CD1c-positive myeloid dendritic cell (primary cell): ENCODE data around the gene FOXC2.

Source experiments
- DNase-seq: peaks from one replicate; pipeline ENCODE4 v3.0.0-alpha.2; 2016; ENCODE audit errors: extremely low spot score

The FOXC2 gene

GRCh38 chr16:86533076-86533475 is 33.6 kb upstream of the FOXC2 start:
- DNase-seq: no peak

DNA sequence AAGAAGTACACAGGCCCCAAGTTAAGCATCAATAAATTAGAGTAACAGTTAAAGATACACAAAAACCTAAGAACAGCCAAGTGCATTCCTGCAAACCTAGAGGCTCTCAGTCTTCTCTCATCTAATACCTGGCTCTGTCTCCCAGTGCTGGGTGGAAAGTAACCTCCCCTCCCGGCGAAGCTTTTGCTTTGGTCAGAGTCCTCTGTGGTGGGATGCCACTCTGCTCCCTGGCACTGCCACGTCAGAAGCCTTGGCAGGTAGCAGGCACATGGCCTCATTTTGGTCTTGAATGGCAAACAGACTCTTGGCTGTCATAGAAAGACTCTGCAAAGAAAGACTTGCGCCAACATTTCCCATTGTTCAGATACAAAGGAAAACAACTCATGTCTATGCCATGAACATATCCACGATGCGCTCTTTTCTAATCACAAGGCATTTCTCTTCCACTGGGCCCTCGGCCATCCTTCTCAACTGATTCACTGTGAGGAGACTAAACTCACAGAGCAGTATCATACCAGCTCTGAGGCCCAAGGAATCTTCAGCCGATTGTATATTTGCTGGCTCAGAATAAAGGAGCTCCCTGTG is 32.8 kb upstream of the FOXC2 start:
- DNase-seq: no peak

DNA sequence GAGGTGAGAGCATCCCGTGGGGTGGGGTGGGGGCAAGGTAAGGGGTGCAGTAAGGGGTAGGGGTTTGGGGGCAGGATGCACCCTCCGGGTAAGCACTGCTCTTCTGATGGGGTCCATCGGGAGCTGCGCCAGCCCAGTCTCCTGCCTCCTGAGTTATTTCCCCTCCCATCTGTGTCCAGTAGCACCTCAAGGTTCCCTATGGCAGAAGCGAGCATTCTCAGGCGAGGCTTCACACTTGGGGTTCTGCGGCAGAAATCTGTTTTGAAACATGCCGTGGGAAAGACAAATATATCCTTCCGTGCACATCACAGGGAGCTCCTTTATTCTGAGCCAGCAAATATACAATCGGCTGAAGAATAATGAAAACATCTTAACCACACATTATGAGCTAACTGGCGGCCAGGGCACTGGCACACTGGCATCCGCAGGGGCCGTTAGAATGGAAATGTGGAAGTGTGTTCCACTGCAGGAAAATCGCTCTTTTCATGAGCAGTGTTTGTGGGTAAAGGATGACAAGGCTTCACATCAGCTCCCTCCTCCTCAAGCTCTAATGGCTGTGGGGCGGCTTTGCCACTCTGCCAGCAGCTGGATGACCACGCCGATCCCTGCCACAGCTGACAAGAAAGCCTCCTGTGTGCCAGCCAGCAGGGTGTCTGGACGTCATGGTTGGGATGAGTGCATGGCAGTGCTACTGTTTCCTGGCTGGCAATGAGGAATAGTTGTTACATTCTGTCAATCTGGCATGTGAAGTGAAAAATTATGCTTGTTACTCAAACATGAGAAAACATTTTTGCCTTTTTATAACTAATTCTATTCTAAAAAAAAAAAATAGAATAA is 31.6 kb upstream of the FOXC2 start:
- DNase-seq: no peak

GRCh38 chr16:86536621-86537020 is 30.0 kb upstream of the FOXC2 start:
- DNase-seq: no peak

- no peak for DNase-seq
Observed at GRCh38 chr16:86537486-86537885, 29.1 kb upstream of the FOXC2 start.

DNA sequence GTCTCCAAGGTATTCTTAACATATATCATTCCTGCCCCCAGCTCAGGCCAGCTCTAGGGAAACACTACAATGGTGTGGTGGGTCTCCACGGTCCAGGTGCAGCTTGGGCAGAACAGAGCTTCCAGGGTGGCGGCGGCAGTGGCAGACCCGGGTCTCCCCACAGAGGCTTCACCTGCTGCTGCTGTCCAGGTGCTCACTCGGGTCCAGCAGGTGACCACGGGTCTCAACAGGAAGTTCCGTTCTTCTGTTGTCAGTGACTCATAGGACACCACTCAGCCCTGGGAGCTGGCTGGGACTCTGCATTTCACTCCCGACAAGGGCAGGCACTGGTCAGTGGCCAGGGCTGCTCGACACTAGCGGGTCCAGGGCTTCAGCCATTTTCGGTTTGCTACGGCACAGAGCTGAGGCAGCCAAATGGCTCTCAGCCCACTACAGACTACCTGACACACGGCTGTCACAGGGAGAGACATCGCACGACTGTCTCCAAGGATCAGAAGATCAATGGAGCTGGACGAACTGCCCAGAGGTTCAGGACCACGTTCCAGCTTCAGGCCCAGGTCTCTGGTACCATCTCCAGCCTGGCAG is 28.3 kb upstream of the FOXC2 start:
- DNase-seq: no peak

DNA sequence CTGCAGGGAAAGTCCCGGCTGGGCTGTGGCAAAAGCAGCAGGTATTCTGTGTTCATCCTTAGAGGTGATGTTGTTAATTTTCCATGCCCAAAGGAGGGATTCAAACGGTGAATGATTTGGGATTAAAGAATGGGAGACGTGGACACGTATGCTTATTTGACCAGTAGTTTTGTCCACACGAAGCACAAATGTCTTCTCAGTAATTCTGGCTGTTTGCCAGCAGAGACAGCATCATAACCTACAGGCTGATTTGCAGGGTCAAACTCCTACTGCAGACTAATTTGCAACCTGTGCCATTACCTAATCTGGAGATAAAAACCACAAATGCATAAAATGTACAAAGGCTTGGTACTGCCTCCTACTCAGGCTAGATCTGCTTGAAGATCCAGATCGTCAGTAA is 25.7 kb upstream of the FOXC2 start:
- DNase-seq: no peak

DNA sequence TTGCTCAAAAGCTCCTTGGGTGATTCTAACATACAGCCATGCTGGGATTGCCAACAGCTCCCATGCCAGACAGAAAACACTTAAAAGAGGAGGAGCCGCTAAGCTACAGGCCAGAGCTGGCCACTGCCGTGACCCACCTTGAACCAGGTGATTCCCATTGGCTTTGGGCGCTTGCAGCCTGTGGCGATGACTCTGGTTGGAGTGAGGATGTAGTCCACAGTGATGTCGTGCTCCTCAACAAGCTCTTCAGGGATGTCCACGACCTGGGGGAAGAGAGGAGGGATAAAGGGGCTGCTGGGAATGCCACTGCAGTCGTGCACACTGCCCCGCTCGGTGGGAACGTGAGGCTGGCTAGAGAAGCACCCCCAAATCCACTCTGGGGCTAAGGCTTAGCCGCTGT is 25.1 kb upstream of the FOXC2 start:
- no peak for DNase-seq

DNA sequence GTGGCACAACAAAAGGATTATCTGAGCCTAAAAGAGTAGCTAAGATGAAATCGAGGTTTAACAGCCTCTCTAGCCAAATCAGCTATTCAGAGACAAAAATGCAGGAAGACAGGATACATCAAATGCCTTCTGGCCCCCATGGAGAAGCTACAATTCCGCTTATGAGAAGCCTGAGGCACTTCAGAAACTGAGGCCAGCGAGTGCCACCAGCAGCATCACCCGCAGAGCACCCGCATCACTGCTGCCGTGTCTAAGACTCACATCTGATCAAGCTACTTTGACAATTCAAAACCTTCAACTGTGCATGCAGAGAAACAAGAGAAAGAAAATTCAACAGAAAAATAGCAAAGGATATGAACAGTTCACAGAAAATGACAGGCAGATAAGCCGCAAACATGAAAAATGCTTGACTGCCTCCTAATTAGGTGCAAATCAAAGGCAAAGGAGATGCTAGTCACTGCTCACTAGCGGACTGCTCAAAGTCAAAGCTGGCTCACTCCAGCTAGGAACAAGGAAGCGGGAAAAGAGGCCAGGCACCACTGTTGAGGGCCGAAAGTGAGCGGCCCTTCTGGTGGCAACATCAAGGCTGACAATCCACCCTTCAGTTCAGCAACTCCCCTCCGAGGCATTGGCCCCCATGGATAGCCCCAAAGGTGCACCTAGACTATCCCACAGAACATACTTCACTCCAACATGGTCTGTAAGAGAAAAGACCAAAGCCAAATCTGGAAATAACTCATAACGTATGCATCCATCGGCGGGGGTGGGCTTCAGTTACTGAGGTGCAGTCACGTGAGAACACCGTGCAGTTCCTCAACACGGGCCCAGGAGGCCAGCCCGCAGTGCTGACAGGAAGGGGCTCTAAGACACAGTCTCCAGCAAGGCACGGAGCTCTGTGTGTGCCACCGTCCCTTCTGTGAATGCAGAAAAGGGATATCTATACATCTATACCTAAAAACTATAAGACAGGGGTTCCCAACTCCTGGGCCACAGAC is 23.6 kb upstream of the FOXC2 start:
- DNase-seq: no peak

- DNase-seq: no peak
Observed at GRCh38 chr16:86545481-86545880, 21.1 kb upstream of the FOXC2 start.

DNA sequence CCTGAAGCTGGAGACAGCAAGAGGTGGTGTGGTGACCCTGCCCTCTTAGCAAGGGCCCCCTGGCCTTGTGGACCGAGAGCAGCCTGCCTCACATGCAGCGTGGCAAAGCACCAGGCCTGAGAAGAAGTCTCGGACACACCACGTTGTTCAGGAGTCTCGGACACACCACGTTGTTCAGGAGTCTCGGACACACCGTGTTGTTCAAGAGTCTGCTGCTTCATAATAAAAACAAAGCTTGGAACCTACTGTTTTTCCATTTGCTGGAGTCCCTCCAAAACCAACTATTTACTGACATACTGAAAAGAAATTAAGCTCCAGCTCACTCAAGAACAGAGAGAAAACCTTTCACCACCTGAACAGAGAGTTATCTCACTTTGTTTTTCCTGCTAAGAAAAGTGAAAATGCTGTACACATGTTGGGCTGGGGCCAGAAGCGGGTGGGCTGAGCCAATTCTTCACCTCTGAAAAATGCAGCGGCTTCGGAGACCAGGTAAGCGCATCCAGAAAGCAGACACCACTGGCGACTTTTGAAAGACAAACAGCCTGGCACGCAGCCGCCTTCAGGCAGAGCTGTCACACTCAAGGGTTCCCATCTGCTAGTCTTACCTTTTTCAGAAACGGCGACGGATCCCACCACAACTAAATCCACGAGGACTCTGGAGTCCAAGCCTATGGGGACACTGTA is 20.5 kb upstream of the FOXC2 start:
- no peak for DNase-seq

- DNase-seq: no peak
Observed at GRCh38 chr16:86546638-86547013, 20.0 kb upstream of the FOXC2 start.

- no peak for DNase-seq
Observed at GRCh38 chr16:86547286-86547685, 19.3 kb upstream of the FOXC2 start.

DNA sequence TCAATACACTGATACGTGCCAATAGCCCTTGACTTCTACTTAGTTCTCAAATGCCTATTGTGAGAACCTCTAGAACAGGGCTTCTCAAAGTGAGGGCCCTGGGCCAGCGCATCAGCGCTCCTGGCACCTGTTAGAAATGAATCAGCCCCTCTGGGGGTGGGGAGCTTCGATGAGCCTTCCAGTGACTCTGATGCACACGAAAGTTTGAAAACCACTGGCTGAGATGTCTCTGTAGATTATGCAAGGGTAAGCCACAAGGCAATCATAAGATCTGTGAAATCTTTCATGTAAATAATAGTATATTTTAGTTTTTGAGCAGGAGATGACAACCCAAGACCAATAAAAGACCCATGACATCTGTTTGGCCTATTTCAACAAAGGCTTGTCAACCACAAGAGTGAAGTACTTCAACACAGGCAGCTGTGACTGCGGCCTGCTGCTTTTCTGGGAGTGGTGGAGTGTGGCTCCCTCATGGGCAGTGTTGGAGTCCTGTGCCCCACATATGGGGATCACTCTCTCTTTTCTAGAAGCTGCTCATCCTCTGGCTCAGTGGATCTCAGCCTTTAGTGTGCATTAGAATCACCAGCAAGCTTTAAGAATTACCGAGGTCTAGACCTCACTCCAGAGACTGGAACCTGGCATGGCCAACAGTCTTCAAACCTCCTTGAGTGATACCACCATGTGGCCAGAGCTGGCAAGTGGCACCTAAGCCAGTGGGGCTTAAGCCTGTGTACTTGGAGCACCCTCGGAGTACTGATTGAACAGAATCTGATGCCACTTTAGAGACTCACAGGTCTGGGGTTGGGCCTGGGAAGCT is 17.3 kb upstream of the FOXC2 start:
- DNase-seq: no peak

GRCh38 chr16:86549893-86550190 is 16.8 kb upstream of the FOXC2 start:
- DNase-seq: no peak

DNA sequence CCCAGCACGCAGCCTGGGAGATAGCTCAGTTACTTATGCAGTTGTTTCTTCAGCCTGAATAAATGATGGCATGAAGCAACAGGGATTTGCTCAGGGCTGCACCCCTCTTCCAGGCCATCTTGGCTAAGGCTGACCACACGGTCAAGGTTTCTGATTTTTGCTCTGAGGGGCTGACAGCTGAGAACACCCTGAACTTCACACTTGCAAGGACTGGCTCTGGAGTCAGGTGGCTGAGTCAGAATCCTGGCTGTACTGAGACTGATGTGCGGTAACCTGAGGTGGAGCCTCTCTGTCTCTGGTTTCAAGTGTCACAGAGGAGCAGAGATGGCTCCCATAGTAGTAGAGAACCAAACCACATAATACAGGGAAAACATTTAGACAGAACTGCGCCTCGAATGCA is 16.3 kb upstream of the FOXC2 start:
- no peak for DNase-seq

- no peak for DNase-seq
Observed at GRCh38 chr16:86553356-86553755, 13.3 kb upstream of the FOXC2 start.

DNA sequence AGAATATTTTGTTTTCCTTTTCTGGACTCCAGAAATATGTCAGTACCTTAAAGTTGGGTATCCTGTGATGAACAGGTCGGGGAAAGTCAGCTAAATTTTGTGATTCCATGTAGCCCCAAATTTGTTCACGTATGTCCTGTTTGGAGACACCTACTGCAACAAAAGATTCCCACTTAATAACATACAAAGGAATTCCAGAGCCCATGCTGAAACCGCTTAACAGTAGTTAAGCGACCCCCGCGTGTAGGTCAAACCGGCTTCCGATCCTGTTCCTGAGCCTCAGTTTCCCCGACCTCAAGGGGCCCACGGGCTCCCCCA is 12.1 kb upstream of the FOXC2 start:
- DNase-seq: no peak

GRCh38 chr16:86554917-86555703 is 11.5 kb upstream of the FOXC2 start, which contains the start of gene MTHFSD:
MTHFSD (minus strand) TSS chr16:86555235; CDS start chr16:86555184, 51 bp downstream.
- DNase-seq: peak; percentile 97

DNA sequence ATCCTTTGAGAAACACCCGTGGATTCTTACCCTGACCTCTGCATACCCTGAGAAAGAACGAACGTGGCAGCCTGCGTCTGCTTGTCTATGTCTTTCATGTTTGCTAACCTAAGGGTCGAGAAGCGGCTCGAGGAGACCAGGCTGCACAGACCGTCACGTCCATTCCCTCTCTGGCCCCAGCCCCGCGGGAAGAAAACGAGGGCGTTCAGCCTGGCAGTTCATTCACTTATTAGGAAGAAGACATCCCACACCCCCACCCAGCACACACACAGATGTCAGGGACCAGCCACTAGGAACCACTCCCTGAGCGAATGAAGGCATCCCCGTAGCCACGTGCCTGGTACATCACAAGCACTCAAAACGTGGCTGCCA is 10.9 kb upstream of the FOXC2 start:
- no peak for DNase-seq
